HL-60 (cell line): ENCODE data around the gene ITGB5.

Experiments used
- CTCF ChIP-seq: IDR thresholded peaks from one replicate; pipeline ENCODE4 v1.5.1; 2011; ENCODE audit warnings: low read length, control low read depth, inconsistent platforms; ENCODE audit not compliant: insufficient read depth
- GABPA ChIP-seq: IDR thresholded peaks from 2 replicates; pipeline ENCODE4 v1.6.1; 2012; ENCODE audit warnings: low read depth
- POLR2AphosphoS5 ChIP-seq: IDR thresholded peaks from 2 replicates; pipeline ENCODE4 v1.6.1; 2012; ENCODE audit warnings: low read depth

- no peak for TF ChIP-seq CTCF
- TF ChIP-seq GABPA = no peak
- TF ChIP-seq POLR2AphosphoS5 = no peak
These were observed 54.1 kb downstream of the ITGB5 start for GRCh38 chr3:124832782-124833709.
